NCI-H2029 treated with DMSO at 0.1 percent for 48 hours (cell line): ENCODE results near the gene PPARA.

Experiments used
- DNase-seq: peaks from one replicate; lab custom pipeline; 2025; lab: John Stamatoyannopoulos, UW

The PPARA gene

DNA sequence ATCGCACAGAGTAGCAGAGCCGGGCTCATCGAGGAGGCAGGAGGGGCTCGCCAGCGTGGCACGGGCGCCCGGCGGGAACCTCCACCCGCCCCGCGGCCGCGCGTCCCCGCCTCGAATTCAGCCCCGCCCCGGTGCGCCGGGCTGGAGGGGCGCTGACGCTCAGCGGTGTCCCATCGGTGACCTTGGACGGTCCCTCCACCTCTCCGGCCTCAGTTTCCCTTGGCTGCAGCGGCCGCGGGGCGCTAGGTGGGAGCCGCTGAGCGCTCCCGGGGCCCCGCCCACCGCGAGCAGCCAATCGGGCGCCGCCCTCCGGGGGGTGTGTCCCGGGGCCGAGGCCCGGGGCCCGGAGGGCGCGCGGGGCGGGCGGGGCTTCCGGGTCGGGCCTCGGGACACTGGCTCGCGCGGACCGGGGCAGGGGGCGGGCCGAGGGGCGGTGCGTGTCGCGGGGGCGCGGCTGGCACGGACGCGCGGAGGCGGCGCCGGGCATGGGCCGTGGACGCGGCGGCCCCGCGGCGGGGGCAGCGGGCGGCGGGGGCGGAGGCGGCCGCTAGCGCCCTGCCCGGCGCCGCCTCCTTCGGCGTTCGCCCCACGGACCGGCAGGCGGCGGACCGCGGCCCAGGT, at the start of gene PPARA:
Gene PPARA, plus strand, starts transcription at position 493 of the 621 bp plus-strand sequence. CDS start 47,858 bp downstream, outside the sequence.
- DNase-seq = peak; percentile 14

- DNase-seq = no peak
Measured at GRCh38 chr22:46102159-46102558, 48.2 kb upstream of the PPARA start.

GRCh38 chr22:46102752-46103151, 47.6 kb upstream of the PPARA start:
- no peak for DNase-seq

GRCh38 chr22:46103181-46103580, 47.1 kb upstream of the PPARA start:
- DNase-seq = no peak

DNA sequence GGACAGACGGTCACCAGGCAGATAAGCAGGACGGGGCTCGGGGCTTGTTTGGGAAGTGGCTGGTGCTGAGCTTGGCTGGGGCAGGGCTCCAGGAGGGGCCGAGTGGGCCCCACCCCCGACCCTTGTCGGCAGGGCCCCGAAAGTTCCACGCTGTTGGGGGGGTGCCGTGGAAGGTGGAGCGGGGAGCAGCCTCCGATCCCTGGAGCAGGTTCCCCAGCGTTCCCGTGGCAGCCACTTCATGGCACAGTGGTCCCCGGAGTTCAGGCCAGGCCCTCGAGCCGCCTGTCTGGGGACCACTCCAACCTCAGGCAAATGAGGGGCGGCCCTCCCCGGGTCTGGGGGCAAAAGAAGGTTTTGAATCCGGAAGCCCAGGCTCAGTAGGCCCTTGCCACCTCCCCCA, 46.7 kb upstream of the PPARA start:
- no peak for DNase-seq

GRCh38 chr22:46104170-46104880, 46.0 kb upstream of the PPARA start:
- DNase-seq = no peak

DNA sequence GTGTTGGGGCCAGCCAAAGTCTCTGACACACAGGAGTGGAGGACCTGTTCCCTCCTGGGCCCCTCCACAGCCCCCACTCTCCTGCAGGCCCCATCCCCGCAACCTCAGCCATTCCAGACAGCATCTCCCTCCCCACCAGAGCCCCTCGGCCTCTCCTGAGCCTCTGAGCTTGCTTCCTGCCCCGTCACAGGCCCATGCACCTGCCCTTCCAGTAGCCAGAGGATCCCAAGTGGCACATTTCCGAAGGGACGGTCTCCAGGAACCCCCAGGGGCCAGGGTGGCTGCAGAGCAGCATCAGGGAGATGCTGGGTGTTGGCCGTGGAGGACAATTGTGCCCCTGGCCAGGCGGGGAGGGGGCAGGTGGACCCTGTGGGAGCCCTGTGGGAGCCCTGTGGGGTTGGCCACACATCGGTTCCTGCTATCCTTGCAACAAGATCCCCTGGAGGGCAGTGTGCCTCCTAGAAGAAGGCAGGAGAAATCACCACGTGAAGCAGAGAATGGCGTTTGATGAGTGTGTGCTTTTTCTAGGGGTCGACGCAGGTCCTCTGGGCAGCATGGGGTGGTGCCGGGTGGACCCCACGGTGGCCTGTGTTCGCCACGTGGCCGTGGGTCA, 45.3 kb upstream of the PPARA start:
- DNase-seq = no peak

DNA sequence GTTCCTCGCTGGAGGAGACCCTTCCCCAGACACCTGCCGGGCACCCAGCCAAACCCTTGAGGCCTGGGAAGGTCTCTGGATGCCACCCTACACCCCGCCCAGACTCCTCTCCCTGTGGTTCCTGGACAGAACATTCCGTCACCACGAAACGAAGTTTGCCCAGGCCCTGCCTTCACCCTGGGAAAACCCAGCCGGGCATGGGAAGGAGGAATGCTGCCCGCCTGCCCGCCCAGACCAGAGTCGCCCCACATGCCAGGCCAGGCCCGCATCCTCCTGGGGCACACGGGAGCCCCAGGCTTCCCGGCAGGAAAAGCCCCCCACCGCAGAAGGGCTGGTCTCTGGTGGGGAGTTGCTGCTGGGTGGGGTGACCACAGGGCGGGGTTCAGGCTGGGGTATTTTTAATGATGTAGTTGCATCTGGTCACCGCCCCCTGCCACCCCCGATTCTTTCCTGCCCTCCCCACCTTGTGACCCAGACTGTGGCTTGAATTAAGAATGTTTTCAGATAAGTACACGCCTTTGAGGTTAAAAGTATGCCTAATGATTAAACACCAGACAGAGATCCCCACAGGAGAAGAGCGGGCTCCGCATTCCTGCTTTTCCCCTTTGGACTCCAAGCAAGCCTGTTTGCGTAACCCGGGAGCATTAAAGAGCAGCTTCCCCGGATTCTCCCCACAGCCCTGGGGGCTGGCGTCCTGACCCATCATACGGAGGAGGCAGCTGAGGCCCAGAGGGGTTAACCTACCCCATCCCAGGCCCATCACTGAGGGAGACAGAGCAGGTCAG, 44.6 kb upstream of the PPARA start:
- no peak for DNase-seq

DNA sequence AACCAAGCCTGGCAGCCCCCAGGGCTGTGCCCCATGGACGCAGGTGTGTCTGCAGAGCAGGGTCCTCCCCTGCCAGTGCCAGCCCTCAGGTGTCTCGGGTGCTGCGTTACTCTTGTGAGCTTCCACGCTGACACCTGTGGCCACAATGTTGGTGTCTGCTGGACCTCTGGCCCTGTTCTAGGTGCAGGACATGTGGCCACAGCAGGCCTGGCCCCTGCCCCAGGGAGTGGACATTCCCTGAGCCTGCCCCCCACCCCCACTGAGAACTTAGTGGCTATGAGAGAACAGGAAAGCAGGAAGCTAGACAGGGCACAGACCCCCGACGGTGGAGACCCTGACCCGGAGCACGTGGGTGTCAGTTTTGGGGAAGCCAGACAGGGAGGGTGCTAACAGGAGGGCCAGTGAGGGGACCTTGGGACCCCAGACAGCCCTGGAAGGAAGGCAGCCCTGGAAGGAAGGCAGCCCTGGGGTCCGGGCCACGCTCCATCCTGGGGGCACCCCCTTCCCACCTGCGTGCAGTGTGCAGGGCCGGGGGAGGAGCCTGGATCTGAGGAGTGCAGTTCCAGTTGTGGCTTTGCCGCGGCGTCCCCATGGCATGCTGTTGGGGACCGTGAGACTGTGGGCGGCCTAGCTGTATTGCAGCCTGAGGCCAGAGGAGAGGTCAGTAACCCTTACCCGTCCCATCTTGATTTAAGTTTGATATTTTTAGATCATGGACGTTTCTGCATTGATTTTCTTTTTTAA, 43.9 kb upstream of the PPARA start:
- no peak for DNase-seq

- DNase-seq = peak; percentile 71
Measured at GRCh38 chr22:46107089-46107664, 43.1 kb upstream of the PPARA start.

- no peak for DNase-seq
Measured at GRCh38 chr22:46107753-46108563, 42.4 kb upstream of the PPARA start.

GRCh38 chr22:46108564-46109473, 41.5 kb upstream of the PPARA start:
- no peak for DNase-seq

DNA sequence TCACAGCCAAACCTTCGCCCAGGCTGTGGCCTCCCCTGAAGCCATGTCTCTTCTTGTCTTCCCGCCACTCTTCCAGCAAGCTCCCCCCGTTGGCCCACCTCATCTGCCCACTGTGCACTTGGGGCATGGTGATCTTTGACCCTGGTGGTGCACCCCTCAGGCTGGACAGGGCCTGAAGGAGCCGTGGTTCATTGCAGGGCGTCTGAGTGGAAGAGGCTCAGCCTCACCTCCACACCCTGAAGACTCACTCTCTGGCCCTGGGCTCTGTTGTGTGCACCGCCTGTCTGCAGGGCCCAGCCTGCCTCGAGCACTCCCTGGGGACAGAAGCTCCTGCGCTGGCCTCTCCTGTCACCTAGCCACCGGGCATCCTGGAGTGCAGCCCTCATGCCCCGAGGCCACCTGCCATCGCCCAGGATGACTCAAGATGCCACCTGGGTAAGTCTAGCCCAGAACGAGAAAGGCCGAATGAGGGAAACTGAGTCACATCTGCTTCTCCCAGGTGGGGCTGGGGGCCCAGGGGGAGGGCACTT, 40.8 kb upstream of the PPARA start:
- no peak for DNase-seq

DNA sequence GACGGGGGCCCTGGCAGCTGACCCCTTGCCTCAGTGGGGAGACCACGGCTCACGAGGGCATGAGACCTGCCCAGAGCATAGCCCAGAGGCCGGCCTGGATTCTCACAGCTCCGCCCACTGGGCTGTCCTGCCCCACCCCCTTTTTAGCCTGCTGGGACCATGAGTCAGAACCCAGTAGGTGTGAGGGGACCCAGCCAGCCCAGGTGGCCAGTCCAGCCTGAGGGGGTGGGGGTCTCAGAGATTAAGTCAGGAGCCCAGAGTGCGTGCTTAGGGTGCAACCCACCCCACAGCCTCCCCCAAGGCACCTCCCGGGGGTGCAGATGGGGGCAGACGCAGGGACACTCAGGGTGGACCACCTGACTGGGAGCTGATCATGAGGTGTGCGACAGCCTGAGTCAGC, 40.1 kb upstream of the PPARA start:
- no peak for DNase-seq

DNA sequence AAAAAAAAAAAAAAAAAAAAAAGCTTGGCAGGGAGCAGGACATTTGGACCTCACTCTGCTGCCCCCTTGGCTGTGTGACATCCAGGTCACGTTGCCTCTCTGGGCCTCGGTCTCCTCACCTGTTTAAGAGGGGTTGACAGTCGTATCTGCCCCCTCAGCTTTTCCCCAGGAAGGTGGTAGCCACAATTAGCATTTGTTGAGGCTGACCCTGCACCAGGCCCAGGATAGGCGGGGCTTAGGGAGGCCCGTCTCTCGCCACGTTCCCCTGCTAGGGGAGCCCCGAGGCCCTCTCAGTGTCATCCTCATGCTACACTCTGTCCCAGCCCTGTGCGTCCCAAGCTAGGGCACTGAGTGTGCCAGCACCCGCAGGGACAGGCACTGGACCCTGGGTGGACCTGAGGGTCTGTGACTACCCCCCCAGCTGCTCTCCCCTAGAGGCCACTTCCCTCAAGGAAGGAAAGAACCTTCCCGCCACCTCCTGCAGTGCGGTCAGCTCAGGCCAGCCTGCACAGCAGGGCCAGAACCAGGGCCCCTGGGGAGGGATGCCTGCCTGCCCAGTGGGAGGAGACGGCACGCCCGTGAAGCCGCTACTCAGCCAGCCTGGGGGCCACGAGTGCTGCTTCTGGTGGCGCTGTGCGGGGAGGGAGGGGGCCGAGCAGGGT, 38.5 kb upstream of the PPARA start:
- no peak for DNase-seq

- no peak for DNase-seq
Measured at GRCh38 chr22:46112405-46112804, 37.9 kb upstream of the PPARA start.

- DNase-seq = no peak
Measured at GRCh38 chr22:46113110-46113909, 37.0 kb upstream of the PPARA start.
